ENCODE data around the gene VIPR2.

The VIPR2 gene

DNA sequence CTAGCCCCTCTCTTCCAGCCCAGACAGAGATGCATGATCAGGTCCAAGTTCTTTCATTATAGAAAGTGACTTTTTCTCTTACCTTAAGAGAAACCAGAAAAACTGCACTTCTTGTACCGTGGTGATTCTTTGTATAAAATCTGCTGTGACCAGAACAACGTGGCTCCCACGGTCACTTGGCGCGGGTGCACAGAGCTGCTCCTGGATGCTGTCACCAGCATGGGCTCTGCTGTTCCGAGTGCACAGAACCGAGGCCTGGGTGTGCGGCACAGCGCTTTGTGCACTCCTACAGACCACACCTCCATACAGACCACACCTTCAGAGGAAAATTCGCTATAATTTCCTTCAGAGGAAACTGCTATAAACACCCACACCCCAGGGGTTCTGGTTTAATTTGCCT, 26.0 kb downstream of the VIPR2 start:
- no peak for DNase-seq

DNA sequence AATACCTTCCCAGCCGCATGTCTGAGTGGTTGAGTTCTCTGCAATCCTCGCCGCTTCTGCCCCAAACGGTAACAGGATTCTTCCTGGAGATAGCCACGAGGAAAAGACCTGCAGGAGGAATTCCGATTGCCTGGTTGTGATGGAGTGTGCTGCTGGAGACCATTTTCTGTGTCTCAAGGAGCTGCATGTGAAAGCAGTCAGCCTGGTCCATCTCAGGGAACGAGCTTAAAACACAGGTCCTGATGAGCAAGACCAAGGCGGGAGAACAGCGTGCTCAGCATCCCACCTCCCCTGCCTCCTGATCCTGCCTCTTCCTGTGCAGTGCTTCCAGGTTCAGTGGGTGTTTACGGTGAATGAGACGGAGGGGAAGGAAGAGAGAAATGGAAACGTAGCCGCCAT, 26.5 kb downstream of the VIPR2 start:
- DNase-seq, result no peak

DNA sequence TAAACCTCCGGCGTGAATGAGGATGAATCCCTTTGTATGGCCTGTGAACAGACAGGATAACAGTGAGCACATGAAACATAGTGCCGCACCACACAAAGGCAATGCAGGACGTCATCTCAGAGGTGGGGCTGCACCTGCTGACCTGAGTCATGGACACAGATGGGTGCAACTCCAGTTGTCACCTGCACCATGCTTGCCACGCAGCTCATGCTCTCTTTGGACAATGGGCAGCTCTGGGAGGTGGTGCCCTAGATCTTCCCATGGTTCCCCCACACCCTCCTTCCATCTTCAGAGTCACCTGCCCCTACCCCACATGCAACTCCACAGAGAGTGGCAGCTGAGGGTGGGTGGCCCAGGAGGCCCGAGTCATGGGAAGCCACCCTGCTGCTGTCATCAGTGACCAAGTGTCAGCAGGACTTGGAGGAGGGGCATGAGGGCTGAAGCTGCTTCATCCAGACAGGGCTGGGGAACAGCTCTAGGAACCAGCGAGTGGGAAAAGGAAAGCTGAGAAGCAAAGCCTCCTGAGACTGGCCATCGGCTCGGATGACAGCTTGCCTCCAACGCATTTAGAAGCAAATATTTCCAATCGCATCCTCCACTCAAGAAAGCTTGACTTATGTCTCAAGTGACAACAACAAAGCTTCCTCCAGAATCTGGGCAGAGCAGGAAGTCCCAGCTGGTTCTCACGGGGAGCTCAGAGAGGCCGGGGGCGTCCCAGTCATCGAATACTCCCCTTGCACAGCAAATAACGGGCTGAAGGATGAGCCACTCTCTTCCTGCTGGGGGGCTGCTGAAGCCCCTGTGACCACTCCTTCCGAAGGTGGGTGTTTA, 27.1 kb downstream of the VIPR2 start:
- no peak for DNase-seq

DNA sequence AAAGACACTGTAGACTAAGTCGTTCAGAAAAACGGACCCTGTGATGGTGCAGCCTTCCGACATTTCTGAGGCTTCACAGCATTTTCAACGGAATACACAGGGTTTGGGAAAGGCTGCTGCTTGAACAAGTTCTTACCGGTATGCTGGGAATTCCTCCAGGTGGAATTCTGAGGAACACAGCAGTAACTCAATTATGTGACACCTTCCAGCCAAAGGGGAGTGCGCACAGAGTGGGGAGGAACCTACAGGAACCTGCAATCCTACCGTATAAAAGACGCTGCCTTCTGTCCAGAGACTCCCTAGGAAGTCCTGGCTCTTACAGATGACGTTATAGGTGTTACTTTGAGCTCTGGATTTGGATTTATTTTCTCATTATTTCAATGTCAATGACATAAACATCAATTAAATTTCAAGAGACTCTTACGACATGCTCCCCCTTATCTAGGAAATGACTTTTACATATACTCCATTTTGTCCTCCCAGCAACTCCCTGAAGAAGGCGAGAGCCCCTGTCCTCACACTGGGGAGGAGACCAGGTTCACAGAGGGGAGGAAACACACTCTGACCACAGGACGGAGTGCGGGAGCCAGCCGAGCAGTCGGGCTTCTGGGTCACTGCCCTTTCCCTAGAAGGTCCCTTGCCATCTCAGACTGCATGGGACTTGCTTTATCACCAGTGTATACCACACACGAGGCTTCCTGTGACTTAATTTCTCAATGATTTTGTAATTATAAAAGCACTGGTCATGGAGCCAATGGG, 27.9 kb downstream of the VIPR2 start:
- no peak for DNase-seq

DNA sequence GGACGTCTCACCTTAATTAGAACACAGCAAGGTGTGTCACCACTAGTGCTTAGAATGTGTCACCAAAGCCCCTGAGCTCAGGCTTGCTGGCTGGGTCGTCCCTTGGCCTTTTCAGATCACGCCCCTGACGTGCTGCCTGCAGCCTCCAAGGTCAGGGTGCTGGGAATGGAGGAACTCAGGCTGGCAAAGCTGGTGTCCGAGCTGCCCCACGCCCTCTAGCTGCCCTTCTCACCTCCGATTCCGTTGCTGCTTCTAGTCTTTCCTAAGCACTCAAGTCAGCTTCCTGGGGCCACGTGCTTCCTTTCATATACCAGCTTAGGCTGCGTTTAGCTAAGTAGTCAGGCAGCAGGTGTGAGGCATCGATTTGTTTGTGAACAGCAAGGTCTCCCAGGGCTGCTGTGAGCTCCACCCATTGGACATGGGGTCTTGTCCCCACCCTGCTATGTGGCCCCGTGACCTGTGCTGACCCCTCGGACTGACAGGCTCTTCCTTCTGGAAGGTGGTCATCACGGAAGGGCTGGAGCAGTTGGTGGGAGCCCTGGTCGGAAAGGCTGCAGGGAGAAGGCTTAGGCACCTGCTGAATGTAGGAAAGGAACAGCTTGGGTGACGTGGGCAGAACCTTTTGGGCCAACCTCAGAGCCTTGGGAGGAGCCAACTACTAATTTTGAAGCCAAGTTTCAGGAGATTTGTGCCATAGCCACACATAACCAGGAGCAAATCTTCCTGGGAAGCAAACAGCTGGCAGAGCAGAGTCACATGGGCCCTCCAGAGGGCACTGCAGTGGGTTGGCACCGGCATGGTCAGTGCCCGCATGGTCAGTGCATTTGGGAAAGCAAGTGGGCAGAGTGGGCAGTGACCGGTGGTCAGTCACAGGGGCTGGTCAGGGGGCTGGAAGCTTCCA, 28.8 kb downstream of the VIPR2 start:
- DNase-seq, result no peak

DNA sequence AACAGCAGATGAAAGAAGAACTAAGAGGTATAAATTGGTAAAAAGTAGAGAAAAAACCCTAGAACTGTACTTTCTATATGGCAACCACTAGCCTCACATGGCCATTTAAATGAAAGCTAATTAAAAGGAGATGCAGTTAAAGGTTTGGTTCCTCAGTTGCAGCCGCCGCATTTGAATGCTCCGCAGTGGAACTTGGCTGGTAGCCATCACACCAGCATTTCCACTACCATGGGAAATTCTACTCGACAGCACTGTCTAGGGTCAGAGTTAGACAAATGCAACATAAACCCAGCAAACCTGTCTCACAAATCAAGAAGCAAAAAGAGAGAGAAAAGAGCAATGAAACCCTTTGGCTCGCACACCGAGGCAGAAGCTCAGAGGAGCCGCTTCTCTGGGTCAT, 29.7 kb downstream of the VIPR2 start:
- DNase-seq, result no peak

DNA sequence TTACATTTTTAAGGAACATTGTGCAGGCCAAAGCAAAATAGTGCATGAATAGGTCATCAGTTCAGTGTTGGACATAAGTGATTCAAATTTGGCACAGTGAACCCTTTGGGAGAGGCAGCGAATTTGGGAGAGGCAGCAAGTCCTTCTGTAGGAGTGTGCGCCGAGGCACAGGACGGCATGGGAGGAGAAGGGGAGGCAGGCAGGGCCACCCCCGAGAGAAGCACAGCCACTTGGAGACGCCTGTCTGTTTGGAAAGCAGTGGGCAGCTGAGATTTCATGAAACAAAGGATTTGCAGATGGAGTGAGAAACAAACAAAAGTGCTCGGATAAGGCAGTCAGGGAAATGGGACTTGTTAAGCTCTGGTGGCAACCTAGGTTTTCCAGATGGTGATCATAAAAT, 30.6 kb downstream of the VIPR2 start:
- DNase-seq, result no peak

DNA sequence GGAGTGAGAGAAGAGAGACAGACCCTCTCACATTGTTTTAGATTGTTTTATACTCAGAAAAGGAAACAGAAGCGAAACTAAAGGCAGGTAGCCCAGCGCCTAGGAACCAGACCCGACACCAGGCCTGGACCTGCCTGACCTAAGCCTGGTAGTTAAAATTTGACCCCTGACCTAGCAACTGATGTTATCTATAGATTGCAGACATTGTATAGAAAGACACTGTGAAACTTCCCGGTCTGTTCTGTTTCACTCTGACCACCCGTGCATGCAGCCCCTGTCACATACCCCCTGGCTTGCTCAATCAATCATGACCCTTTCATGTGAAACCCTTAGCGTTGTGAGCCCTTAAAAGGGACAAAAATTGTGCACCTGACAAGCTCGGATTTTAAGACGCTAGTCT, 31.6 kb downstream of the VIPR2 start:
- DNase-seq, result no peak

DNA sequence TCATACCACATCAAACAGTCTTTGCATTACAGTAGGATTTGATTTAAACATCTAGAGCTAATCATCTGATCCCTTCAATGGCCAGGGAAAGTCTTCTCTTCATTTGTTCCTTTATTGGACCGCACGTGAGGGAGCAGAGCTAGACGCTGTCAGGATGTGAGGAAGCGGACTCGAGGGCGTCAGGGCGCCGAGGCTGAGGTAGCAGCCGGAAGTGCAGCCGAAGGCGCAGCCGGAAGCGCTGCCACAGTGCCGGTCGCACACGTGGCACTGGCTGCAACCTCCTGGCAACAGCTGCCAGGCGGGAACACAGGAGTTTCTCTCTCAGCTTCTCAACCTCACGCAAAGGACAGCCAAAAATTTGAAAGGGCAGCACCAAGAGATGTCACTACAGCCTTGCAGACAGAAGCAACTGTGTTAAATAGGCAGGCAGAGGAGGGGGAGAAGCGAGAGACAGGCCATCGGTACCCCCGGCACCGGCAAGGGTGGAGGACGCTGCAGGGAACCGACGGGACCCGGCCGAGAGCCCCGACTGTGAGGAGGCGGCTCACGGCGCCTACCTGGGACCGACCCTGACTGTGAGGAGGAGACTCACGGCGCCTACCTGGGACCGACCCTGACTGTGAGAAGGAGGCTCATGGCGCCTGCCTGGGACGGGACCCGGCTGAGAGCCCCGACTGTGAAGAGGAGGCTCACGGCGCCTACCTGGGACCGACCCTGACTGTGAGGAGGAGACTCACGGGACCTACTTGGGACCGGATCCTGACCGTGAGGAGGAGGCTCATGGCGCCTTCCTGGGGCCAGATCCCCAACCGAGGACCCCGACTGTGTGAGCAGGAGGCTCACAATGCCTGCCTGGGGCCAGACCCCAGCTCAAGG, 32.3 kb downstream of the VIPR2 start:
- no peak for DNase-seq

DNA sequence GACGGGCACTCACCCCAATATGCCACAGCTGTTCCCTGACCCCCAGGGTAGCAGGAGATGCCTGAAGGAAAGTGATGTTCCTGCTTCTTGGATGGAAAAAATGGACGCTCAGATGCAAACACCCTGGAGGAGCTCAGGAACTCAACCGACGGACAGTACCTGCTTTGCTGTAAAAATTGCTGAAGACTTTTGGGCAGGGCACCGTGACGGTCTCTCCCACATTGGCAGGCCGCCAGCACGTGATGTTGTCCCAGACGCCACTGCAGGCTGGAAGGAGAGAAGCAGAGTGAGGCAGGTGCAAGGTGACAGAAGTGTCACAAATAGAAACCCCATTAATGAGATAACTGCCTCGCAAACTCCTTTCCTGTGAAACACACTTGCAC, 35.0 kb downstream of the VIPR2 start:
- no peak for DNase-seq

DNA sequence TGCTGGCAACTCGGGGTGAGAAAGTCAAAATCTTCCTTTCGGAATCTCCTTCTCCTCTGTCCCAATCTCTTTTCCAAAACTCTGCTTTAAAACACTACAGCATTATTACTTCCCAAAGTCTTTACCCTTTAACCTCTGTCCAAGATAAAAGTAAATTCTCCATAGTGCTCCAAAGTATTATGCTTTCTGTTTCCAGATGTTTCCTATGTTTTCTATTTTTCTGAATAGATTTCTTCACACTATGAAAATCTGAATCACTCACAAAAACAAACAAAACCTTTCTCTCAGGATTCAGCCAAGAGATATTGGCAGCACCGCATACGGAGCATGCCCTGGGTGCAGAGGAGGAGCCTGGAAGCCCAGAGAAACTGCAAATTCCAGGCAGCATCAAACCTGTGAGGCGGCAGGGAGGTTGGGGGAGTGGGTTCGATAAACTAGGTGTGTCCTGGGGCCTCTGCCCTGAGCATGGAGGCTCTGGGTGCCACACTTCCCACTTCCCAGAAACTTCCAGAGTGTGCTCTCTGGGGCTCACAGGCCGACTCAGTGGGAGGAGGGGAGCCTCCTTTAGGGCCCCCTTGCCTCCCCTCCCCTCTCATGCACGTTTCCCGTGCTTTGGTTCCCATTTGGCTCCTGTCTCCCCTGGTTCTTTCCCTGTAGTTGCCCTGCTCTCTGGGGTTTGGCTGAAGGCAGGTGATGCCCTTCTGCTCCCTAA, 35.6 kb downstream of the VIPR2 start:
- no peak for DNase-seq

DNA sequence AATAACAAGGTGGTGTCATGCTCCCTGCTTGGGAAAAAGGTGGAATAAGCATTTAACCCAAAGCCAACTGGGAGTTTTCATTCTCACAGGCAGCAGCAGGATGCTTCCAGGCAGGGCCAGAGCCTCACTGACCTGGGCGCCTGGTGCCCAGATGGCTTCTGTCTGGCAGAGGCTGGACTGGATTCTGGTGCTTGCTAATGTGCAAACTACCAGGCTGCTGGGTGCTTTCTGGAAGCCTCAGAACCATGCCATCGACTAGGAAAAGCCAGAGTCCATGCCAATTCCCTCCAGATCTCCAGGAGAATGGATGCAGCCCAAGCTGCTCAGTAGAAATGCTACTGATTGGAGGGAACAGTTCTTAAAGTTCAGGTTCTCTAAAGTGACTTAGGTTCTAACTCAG, 36.2 kb downstream of the VIPR2 start:
- DNase-seq, result no peak

DNA sequence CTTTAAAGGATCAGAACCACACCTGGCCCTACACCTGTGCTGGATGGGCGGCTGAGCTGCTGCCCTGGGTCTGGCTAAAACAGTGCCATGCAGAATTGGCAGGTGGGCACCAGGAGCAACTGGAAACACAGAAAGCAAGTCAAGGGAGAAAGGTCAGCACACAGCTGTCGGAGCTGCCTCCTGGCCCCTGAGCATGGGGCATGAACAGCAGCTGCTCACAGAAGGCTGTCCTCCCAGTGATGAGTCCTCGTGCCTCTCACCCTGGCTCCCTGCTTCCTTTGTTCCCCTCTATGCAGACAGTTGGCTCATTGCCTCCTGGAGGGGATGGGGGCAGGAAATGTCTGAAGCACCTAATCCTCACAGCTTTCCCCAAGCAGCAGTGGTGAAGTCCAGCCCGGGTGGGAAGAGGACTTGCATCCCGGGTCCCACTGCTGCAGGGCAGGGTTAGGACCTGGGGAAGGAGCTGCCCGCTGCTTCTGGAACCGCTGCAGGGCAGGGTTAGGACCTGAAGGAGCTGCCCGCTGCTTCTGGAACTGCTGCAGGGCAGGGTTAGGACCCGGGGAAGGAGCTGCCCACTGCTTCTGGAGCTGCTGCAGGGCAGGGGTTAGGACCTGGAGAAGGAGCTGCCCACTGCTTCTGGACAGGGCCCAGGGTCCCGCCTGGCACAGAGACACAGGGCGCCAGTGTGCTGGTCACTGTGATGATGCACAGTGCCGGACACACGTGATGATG, 37.3 kb downstream of the VIPR2 start:
- no peak for DNase-seq

DNA sequence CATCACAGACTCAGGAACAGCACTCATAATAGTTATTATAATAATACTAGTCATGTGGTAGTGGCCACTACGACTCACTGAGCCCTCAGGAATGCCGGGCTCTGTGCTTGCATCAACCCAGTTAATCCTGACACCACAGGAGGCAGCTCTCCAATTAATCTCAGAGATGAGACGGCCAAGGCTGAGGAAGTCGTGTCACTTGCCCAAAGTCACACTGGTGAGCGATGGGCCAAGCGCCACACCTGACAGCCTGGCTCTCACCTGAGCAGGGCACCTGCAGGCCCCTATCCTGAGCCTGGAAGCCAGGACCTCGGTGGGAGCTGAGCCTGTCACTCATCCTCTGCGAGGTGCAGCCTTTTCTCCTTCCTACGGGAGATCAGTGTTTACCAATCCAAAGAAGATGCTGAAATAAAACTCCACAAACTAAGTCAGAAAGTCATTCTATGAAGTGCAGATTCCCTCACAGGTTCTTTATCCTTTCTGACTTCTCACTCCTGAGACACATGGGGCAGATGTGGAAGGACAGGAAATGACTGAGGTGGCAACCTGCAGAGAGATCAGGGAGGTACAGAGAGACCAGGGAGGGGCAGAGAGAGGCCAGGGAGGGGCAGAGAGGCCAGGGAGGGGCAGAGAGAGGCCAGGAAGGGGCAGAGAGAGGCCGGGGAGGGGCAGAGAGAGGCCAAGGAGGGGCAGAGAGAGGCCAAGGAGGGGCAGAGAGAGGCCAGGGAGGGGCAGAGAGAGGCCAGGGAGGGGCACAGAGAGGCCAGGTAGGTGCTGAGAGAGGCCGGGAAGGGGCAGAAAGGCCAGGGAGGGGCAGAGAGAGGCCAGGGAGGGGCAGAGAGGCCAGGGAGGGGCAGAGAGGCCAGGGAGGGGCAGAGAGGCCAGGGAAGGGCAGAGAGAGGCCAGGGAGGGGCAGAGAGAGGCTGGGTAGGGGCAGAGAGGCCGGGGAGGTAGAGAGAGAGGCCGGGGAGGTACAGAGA, 38.5 kb downstream of the VIPR2 start:
- DNase-seq, result no peak

DNA sequence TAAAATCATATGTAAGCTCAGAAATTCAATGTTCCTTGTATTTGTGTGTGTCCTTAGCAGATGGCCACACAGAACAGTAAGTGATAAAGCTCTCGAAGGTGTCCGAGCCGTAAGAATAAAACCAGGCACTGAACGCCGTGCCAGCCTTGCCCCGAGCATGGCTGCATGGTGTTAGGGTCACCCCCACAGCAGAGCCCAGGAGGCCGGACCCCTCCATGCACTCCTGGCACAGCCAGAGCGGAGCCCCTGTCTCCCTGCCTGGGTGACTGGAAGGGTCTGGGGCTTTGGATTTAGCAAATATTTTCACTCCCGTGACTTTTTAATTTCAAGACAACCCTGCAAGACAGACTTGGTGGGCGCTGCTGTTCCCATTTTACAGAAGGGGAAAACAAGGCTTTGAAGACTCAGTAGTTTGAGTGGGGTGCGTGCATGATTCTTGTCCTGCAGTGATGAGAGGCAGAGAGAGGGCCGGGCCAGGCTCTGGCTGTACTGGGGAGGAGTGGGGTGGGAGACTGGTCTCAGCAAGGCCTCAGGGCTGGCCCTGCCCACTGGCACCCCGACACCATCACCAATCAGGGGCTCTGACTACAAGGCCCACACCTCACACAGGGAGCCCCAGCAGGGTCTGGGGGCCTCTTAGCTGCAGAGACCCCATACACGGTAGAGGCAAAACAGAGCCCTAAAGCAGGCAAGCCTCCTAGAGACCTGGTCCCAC, 39.4 kb downstream of the VIPR2 start:
- DNase-seq, result no peak

DNA sequence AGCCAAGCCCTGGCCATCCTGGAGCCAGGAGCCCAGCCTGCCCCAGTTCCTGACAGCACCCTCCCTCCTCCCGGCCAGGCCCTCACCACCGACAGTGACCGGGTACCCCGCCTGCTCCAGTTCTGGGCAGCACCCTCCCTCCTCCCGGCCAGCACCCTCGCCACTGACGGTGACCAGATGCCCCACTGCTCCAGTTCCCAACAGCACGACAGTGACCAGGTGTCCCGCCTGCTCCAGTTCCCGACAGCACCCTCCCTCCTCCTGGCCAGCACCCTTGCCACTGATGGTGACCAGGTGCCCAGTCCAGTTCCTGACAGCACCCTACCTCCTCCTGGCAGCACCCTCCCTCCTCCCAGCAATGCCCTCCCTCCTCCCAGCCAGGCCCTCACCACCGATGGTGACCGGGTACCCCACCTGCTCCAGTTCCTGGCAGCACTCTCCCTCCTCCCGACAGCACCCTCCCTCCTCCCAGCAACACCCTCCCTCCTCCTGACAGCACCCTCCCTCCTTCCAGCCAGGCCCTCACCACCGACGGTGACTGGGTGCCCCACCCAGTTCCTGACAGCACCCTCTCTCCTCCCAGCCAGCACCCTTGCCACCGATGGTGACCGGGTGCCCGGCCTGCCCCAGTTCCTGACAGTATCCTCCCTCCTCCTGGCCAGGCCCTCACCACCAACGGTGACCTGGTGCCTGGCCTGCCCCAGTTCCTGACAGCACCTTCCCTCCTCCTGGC, 40.3 kb downstream of the VIPR2 start:
- DNase-seq, result no peak

DNA sequence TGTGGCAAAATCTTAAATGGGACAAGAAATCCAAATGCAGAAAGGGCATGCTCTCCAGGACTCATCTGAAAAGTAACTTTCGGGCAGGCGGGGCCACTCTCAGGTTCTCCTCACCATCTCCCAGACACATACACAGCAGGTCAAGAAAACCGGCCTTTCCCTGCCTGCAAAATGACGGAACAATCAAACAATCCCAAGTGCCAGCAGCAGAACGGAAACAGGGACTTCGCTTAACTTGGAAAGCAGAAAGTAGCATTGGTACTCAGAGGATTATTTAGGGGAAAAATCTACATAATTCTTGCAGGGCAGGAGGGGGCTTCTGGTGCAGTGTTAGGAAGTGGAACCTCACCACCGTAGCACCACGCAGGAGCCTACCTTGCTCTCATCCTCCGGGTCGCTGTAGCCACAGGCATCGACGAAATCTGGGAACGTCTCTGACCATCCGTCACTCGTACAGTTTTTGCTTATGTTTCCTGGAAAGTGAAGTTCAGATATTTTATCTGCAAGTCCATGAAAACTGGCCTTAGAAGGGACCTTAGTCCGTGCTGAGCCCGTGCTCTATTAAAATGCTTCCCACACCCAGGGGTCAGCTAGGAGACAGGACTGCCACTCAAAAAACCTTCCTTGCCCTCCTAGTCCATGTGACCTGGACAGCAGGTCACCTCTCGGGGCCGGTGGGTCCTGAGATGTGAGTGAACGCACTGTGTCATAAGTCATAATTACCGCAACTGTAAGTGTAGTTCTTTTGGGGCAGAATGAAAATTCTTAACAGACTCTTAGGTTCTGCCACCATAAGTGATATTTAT, 41.1 kb downstream of the VIPR2 start:
- DNase-seq, result no peak

Data from stimulated activated naive CD4-positive, alpha-beta T cell treated with Interleukin-2 at 50 U/mL for 16 hours (primary cell).